ENCODE measurements around the gene DLK1.

The DLK1 gene

DNA sequence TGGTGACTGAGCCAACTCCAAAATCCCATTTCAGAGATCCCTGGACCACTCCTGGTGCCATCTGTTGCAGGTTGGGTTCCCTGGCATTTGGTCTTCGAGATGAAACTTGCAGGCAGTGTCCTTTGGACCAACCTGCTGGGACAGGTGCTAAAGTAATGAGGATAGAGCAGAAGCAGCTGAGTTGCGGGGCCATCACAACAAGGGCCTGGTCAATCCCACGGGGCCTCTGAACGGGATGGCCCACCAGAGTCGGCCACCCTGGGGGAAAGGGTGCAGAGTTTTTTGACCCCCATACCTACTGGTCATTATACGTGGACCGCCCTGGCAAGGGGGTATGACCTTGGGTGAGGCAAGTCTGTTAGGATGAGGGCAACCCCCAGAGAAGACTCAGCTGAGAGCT, 39.3 kb downstream of the DLK1 start:
- DNase-seq: no peak

DNA sequence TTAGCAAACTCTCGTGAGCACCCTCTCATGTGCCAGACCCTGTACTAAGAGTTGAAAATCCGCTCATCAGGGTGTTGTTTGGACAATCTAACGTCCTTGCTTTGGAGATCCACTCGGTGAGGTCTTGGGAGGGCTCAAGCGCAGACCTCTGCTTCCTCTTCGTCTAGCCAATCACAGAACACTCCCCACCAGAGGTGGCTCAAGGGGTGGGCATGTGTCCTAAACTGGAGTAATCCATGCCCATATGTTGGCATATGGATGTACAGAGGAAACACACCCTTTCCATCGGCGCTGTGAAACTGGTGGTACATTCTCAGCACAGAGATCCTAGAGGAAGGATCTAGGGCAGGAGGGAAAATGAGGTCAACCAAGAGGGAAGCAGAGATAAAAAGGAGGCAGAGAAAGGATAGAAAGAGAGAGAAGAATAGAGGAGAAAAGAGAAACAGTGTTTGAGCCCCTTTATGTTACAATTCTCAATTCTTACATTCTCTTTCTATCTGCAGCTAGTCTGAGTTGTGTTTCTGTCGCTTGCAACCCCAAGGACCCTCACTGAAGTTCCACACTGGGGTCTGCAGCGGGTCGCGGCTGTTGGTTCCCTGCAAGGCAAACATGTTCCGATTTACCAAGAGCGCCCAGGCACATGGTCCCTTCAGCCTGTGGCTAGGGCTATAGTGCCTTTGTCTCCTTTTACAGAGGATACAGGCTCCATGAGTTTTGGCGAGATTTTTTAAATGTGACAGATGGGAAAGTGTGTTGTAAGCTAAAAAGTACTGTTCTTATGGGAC, 40.5 kb downstream of the DLK1 start:
- no peak for DNase-seq

DNA sequence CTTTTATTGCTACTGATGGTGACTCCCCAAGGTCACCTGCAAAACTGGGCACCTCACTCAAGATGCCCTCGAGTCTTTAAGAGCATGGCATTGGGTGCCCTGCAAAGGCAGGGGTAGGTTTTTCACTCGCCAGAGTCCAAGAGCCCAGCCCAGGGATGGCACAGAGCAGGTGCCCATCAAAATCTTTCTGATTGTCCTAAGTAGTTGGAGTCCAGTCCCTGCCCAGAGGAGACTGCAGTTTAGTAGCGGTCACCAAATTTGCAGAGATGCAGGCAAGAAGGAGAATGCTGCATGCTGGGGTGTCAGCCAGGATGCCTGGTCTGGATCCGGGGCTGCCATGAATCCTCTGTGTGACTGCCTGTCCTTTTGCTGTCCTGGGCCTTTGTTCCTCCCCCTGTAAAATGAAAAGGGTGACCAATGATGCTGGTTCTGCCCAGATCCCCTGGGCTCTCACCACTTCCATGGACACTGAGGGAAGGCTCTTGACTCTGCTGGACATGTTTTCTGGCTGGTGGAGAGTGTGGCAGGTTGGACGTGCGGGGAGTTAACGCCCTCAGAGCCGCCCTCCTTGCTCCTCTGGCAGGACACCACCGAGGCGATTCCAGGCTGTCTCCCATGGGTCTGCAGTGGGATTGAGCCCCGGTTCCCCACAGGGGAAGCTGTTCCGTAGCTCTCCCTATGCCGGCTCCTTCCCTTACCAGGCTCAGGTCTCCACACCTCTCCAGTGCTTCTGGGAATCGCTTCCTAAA, 41.3 kb downstream of the DLK1 start:
- DNase-seq: no peak

DNA sequence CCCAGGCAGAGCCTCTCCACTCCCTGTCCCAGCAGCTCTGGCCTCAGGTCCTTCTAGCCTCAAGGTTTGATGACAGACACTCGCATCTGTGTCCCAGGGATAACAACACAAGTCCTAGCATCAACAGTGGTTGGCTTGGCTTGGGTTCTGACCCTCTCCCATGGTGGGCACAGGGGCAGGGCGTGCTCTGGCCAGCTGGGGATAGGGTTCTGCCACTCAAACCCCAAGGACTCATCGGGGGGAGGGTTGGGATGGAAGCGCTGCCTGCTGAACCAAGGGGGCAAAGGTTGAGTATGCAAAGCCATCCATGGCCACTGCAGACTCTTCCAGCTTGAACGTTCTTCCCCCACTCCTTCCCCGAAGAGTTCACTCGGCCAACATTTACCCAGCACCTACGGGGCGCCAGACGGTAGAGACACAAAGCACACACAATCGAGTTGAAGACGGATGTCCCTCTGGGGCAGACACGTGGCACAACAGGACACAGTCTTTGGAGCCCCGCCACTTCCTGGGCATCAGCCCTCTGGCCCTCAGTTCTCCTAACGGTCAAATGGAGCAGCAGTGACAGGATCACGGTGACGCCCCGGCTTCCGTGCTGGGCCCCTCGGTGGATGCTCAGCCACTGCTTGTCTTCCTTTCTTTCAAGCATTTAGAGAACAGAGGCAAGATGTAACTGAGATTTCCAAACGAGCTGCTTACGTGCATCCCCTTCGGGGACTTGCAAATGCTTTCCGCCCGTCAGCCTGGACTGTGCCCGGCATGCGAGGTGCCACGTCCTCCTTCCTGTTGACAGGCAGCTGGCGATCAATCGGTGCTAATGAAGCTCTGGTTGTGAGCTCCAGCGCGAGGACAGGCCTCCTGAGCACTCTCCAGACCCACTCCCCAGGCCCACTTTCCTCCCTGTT, 42.6 kb downstream of the DLK1 start:
- no peak for DNase-seq

DNA sequence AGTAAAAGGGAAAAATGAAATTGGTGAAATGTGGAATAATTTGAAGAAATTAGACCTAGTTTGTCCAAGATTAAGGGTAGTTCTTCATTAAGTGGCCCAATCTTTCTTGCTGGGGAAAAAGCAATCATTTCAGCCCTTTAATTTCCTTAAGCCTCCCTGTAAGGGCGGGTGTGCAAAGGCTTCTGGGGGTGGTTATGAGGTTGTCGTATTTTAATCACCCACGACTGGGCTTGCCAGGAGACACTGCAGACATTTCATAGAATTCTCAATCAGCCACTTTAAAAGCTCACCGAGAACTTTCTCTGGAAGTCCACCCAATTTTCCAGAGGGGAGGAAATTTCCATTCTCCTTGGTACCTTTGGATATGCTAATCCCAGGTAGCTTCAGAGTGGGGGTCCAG, 43.4 kb downstream of the DLK1 start:
- no peak for DNase-seq

DNA sequence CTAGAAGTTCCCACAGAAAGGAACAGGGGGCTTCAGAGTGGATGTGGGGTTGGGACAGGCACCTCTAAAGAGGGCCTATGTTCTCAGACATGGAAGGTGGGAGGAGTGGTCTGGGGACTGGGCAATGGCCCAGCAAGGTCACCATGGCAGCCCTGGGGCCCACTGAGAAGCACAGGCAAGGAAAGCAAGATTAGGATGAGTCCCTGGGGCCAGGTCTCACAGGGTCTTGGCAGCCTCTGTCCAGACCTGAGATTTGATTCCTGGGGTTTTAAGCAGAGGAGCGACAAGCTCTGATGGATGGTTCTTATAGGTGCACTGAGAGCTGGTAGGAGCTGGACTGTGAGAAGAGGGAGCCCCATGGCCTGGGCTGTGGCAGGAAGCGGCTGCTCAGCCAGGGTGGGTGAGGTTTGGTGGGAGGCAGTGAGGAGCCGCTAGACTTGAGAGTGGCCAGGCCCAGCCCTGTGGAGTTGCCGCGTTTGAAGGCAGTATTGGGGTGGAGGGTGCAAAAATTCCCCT, 44.0 kb downstream of the DLK1 start:
- no peak for DNase-seq

DNA sequence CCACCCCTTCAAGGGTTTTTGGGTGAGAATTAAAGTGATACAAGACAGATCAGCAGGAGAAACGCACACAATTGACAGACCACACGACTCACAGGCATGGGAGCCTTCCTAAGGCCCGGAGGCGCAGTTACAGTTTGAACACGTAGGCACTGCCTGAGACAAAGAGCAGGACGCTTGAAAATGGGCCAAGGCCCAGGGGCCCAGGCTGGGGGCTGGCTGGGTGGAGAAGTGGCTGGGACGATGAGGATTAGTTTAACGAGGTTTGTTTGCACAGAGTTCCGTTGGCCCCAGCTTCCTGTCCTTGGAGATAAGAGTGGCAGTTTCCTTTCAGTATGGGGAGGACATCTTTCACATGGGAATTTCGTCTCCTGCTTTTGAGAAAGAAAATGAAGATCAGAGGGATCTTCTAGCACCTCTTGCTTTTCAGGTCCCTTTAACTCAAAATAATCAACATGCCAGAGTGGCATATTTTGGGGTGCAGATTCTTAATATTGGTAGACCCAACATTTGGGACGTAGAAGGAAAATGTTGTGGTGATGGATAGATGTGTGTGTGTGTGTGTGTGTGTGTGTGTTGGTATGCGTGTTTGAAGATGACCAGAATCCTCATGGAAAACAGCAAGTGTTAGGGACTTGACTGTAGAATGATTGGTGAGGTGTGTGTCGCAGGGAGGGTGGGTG, 44.6 kb downstream of the DLK1 start:
- DNase-seq: no peak

DNA sequence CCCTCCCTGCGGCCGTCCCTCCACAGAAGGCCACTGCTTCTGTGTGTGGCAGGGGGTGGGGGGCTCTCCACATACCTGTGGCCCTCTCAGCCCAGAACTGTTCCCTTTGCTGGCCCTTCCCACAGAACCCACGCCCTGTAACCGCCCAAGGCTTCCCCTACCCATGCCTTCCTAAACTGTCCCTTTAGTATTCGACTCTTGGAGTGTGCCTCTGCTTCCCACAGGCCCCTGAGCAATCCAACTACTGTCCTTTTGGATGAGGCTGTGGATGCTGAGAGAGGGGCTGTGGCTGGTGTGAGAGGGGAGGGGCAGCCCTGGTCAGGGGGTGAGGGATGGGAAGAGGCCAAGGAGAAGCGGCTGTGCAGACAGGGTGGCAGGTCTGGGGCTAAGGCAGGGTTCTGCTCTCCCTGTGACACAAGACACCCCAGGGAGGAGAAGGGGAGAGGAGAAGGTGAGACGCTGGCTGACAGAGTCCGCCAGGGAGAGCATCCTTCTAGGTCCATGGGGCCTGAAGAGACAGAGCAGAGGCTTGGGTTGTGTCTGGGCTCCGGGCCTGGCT, 46.0 kb downstream of the DLK1 start:
- DNase-seq: no peak

DNA sequence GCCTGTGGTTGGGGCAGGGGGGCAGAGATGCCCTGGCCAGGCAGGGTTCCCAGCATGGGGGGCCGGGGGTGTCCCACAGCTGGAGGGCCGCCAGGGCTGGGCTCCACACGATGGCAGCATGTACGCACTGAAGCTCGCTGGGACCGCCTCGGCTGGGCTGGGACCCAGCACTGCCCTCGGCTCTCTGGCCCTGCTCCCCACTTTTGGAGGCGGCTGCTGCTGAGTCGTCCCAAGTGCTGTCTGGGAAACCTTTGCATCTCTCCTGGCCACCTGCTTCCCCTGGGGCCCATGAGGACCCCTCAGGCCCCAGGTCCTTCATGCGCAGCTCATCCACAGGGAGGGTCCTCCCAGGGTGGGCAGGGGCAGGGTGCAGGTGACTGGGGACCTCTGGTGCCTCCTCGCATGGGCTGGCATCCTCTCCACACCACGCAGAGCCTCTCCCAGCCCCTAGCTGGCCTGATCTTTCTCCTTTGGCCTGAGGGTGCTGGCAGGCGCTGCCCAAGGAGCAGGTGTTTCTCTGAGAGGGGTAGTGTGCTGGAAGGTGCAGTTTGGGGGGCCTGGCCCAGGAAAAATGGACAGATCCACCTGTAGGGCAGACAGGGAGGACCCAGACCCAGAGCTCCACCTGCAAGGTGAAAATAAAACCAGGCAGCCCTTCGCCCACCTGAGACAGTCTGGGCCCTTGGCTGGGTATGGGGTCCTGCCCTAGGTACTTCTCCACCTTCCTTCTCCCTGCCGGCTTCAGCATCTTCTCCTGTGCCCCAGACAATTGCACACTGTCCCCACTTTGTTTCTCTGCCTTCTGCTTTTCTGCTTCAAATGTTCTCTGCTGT, 46.9 kb downstream of the DLK1 start:
- no peak for DNase-seq

DNA sequence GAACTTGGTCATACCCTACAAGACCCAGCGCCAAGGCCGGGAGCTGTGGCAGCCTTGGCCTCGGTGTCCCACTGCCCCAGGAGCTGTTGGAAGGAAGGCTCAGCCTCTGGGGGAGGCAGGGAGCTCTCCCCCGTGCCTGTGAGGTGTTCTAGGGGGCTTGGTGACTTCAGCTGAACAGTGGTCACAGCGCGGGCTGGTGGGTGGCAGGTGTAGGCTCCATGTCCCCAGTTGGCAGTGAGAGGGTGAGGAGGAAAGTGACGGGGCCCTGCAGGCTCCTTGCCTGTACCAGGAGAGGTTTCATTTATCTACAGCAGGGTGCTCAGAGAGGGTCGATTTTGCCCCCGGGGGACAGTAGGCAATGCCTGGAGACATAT, 47.5 kb downstream of the DLK1 start:
- DNase-seq: no peak

DNA sequence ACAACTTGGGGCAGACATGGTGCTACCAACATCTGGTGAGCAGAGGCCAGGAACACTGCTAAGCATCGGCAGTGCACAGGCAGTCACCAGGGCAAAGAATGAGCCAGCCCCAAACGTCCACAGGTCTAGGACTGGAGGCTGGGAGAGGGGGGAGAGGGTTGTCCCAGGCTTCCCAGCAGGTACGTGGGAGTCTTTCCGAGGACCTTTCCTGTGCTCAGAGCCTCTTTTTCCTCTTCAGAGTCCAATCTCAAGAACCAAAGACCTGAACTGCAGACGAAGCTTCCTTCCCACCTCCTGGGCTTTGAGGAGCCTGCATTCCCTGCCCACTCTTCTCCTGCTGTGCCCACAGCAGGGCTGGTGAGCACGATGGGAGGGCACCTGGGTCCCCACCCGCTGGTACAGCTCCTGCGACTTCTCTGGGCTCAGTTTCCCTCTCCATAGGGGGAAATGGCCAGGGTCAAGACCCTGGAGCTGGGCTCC, 48.7 kb downstream of the DLK1 start:
- DNase-seq: no peak

DNA sequence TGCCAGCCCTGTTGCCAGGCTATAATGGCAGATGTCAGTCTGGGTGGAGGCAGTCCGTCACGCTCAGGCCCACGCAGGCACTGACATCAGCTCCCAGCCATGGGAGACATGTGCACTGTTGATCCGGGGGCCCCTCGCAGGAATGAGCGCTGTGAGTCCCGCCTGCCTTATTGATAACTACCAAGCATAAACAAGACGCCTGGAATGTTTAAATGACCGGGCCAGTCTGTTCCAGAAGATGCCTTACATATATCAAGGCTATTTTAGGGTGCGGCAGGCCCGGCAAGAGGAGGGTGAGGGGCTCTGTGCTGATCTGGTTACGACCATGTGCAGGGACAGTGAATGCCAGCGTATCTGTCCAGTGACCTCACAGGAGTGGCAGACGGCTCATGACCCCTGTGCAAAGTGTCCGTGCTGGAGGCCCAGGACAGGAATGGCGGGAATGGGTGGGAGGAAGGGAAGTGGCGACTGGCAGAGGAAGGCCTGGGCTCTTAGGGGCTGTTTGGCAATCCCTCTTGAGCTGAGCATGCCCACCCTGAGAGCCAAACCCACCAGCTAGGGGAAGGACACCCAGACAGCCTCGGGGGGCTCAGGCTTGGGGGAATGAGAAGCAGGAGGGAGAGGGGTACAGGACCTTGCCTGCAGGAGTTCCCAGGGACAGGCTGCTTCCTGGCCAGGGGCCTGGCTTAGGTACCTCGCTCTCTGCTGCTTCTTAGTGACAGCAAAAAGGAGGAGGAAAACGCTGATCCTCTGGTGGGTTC, 49.3 kb downstream of the DLK1 start:
- no peak for DNase-seq

DNA sequence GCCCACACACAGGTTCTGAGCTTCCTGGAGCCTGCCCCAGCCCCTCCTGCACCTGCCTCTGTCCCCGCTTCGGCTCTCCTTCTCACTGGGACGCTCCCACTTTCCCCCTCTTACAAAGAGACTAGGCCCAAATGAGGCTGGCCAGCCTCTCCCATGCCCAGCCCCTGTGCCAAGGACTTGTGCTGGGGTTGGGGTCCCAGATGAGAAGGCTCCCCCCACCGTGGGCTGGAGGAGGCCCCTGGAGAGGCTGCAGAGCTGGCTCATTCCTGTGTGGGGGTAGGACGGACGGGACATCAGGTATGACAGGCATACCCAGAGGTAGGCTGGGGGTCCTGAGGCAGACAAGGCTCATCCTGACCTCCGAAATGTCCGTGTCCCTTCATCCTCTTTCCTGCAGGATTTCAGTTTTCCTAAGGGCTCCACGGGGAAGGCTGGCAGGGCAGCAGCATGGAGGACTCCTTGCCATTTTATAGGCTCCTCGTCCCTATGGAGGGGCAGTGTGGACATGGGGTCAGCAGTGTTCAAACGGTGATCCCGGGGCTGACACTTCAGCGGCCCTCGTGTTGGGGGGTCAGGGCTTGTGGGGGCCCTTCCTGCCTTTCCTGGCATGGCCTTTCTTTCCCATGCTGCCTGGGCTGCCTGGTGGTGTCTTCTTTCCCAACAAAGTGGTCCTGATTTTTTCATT, 50.1 kb downstream of the DLK1 start:
- no peak for DNase-seq

DNA sequence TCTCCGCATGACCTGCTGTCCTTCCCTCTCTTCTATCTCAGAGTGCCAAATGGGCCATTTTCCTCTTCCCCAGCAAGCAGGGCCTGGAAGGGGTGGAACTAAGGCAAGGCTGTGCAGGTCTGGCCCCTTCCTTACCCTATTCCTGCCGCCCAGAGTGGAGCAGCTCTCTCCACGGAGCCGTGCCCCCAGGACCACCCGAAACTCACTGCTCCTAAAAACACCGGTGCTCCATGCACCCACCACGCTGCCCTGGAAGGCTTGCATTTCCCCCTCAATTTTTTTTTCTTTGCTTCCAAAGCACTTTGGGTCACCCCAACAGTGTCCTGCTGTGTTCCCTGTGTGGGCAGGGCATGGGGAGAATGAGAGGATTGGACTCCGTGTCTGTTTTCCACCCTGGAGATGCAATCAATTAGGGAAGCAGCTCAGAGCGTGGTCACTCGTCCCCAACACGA, 50.7 kb downstream of the DLK1 start:
- DNase-seq: no peak

DNA sequence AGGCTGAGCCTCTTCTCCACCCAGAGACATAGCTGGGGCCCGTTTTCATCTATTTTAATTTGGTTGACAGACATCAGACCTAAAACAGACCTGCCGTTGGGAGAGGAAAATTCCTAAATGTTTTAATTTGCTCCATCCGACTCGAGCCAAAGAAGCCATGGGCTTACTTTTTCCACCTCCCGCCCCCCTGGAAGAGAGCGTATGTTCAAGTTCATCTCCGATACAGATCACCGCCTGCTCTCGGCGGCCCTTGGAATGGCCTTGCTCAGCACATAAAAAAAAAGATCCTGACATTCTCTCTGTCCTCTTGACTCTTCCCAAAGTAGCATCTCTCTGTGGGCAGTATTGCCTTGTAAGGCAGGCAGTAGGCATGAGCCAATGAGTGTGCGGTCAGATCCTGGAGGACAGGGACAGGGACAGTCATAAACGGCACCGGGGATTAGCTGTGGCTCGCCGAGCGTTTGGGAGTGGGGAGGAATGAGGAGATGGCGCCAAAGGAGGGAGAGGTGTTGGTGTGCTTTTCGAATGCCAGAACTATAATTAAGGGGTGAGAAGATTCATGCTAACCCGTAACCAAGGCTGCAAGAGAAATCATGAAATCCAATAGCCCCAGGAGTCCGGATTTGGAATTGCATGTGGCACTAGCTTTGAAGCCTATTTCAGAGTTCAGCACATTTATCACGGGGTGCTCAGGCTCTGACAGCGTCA, 51.3 kb downstream of the DLK1 start:
- no peak for DNase-seq

DNA sequence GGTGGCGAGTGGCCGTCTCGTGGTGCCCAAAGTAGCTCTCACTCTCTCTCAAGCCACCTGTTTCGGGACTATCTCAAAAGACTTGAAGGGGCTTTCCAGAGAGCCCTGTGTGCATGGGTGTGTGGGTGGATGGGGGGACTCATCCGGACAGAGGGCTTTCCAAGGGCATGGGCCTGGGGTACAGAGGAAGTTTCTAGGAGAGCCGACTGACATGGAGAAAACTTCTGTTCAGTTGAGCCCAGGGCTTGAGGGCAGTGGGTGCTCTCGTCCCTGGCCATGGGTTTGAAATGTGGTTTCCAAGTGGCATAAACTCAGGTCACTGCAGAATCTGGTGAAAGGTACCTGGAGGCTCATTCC, 51.8 kb downstream of the DLK1 start:
- DNase-seq: no peak

DNA sequence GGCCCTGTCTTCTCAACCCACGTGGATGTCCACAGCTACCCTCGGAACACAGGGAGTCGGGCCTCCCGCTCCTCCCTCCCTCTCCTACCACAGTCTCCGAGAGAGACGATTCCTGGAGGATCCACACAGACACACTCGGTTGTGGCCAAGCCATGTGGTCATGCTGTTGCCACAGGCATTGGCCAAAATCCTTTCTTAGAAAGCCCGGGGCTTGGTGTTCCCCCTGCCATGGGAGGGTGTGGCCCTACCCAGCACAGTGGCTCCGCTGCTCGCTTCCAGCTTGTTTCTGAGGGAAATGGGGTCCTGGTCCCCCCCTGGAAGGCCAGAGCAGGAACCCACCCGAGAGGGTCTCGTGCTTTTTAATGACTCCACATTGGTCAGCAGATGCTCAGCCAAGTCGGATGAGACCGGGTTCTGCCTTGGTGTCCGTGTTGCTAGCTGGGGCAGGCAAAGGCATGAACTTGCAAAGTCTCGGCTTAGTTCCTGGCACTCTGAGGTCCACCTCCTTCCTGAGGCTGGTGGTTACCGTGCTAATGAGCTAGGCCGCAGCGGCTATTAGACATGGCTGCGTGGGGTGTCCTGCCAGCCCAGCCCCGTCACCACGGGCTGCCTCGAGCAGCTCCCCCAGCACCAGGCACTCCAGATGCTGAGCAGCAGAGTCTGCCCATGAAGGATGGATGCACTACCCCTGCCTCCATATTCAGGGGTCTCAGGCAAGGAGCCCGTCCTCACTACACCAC, 52.4 kb downstream of the DLK1 start:
- no peak for DNase-seq

DNA sequence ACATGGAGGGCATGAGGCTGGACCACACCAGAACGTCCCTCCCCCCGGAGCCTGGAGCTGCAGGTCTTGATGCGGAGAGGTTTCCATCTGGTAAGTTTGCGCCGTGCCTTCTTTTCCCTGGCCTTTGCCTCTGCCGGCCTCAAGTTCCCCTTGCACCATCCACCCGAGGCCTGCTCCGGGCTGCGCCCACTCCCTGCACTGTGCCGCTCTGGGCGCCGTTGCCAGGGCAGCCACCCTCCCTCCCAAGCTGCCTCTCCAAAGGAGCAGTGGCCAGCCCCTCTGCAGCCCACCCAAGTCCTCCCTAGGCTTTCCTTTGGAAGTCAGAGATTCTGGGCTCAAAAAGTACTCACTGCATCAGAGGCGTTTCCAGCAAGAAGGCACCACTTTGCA, 53.0 kb downstream of the DLK1 start:
- DNase-seq: no peak

DNA sequence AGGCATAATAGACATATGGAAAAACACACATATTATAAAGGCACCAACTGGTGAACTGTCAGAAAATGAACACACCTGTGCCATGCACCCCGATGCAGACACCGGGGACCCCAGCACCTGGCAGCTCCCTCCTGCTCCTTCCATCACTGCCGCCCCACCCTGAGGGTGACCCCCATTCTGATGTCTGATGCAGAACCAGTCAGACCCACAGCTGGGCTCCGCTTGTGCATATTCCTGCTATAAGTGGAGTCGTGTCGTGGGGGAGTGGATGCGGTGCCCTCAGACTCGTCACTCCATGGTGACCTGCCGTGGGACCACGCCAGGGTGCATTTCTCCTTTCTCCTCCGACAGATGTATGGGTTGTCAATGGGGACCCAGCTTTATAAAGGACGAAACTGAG, 53.6 kb downstream of the DLK1 start:
- DNase-seq: no peak

Measured in stimulated activated CD4-positive, alpha-beta T cell treated with anti-CD3 and anti-CD28 coated beads, Interleukin-4, amount 100 ng/mL, for 1 hour (primary cell).